SH-SY5Y (cell line): ENCODE measurements around the gene TSEN2.

ENCODE experiments used
- GATA2 ChIP-seq: IDR thresholded peaks from 2 replicates; pipeline ENCODE4 v1.6.1; 2011; ENCODE audit warnings: mild to moderate bottlenecking, low read depth, low read length
- GATA3 ChIP-seq: IDR thresholded peaks from 2 replicates; pipeline ENCODE4 v1.6.1; 2011; ENCODE audit warnings: low read depth, mild to moderate bottlenecking, low read length, moderate library complexity

DNA sequence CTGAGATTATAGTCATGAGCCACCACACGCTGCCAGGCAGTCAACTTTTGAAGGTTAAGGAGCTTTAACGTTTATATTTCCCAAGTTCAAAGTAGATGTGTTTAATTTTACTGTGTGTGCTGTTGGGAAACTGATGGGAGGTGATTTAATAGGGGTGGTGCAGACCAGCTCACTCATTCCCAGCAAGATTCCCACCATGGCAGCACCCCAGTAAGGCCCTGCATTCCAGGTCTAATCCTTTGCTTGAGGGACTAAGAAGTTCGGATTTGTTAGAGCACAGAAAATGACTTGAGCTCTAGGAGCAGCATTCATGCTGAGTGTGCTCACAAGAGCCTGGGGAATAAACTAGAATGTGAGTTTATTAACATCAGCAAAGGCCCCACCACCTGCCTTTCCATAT lies 25.2 kb downstream of the TSEN2 start:
- TF ChIP-seq GATA2 = no peak
- TF ChIP-seq GATA3 = no peak
